Spleen (tissue), 11 donors: ENCODE measurements around the gene ADGRD1. TPM values are rescaled to one million over a fixed set of nuclear protein-coding genes. Genes with fewer than 3 reads are reported as not detected.

Source experiments
- DNase-seq: peaks from one replicate; pipeline ENCODE4 v3.0.0-alpha.2; 2020
- H3K27ac ChIP-seq, 8 donors: fragments of 200-600 bp; sonication (generic) in 7 of 8; 1 replicate in 4 of 8; 2 replicates in 4 of 8; pipeline versions ENCODE4 v1.5.0 to v1.8.0; 2016 to 2021; ENCODE audit warnings: inconsistent platforms in 4 of 8, mild to moderate bottlenecking in 4 of 8, moderate library complexity in 1 of 8
- H3K27me3 ChIP-seq, 7 donors: fragments of 200-600 bp; sonication (generic) in 6 of 7; replicated peaks in 1 of 7; 1 replicate in 4 of 7; 2 replicates in 3 of 7; pipeline versions ENCODE4 v1.5.0 to v1.8.0; 2016 to 2021; ENCODE audit warnings: inconsistent platforms in 3 of 7, mild to moderate bottlenecking in 1 of 7
- H3K36me3 ChIP-seq, 6 donors: fragments of 200-600 bp; sonication (generic) in 5 of 6; 1 replicate in 4 of 6; 2 replicates in 2 of 6; pipeline versions ENCODE4 v1.5.0 to v1.8.0; 2016 to 2021; ENCODE audit warnings: inconsistent platforms in 2 of 6
- H3K4me1 ChIP-seq, 6 donors: fragments of 200-600 bp; sonication (generic) in 5 of 6; 1 replicate in 3 of 6; 2 replicates in 3 of 6; pipeline versions ENCODE4 v1.5.0 to v1.8.0; 2016 to 2021; ENCODE audit warnings: inconsistent platforms in 3 of 6
- H3K4me3 ChIP-seq, 8 donors: fragments of 200-600 bp; sonication (generic) in 7 of 8; 1 replicate in 4 of 8; 2 replicates in 4 of 8; pipeline versions ENCODE4 v1.5.0 to v1.8.0; 2016 to 2021; ENCODE audit warnings: inconsistent platforms in 4 of 8, mild to moderate bottlenecking in 4 of 8, moderate library complexity in 2 of 8
- H3K9me3 ChIP-seq, 8 donors: fragments of 200-600 bp; sonication (generic) in 7 of 8; 1 replicate in 4 of 8; 2 replicates in 4 of 8; pipeline versions ENCODE4 v1.5.0 to v1.8.0; 2016 to 2021; ENCODE audit warnings: inconsistent platforms in 4 of 8
- POLR2A ChIP-seq, 3 donors: fragments of 450-650 bp; IDR thresholded peaks; one replicate each; pipeline ENCODE4 v1.5.1; 2017; ENCODE audit warnings: antibody characterized with exemption in 3 of 3, mild to moderate bottlenecking in 1 of 3
- POLR2AphosphoS5 ChIP-seq, 3 donors: sonication (generic); formaldehyde crosslinking; IDR thresholded peaks; one replicate each; pipeline ENCODE4 v1.5.1; 2017; ENCODE audit warnings: antibody characterized with exemption in 3 of 3
- WGBS, 5 donors: extraction: QIAGEN DNeasy Blood & Tissue Kit in 3 of 5; methylation state at CpG; one replicate each; pipeline versions ENCODE4 v1.1.5 to v1.1.7; 2013 to 2018; 5-methylcytosine and 5-hydroxymethylcytosine counted together
- intact Hi-C: fragments of 100-400 bp; cut with DNase I; formaldehyde crosslinking; loops from one replicate; pipeline ENCODE4 v1.15.0; 2023; ENCODE audit warnings: low total_unique reads
- polyA plus RNA-seq, 3 donors: library from polyadenylated mRNA; stranded (reverse); fragments of 200-250 nt; gene quantifications; one replicate each; pipeline ENCODE4 v1.2.1, GENCODE V29; 2013
- total RNA-seq, 7 donors: library from RNA; depleted of rRNA in 3 of 7; stranded (reverse); fragments of >200 nt in 3 of 7; fragmentation: NEBNext Ultra II Directional in 4 of 7; extraction: Animal tissue kit (Norgen Biotek cat#: 25700) in 4 of 7; gene quantifications; one replicate each; pipeline versions ENCODE4 v1.1.0 to v1.2.1, GENCODE V29; 2016 to 2021
- TF ChIP-seq, protein P1 (sequence below), 11 experiments: fragments of 200-600 bp in 7 of 11; fragments of 450-650 bp in 4 of 11; sonication (generic) in 4 of 11; IDR thresholded peaks in 8 of 11; conservative IDR thresholded peaks in 3 of 11; 1 replicate in 7 of 11; 2 replicates in 4 of 11; pipeline versions ENCODE4 v1.4.0 to v1.8.0; 2016 to 2021; ENCODE audit warnings: antibody characterized with exemption in 11 of 11, inconsistent platforms in 4 of 11, mild to moderate bottlenecking in 1 of 11
- donor health status: healthy with polysubstance abuse.
- donor health status: DM: no; HTN: no; CAD: no; lungs with moderate emphysema.
- donor health status: DM: no; HTN: no; CAD: no.
- donor health status: Bipolar disorder and iron deficiency.
- donor health status: healthy.
- donor health status: DM: no; HTN: no; CAD: no.
- donor health status: DM: yes; HTN: yes; CAD: no.

Gene ADGRD1
- total and polyA plus RNA-seq, 10 donors = 0.89 to 9.7 (median 4.8) TPM

DNA sequence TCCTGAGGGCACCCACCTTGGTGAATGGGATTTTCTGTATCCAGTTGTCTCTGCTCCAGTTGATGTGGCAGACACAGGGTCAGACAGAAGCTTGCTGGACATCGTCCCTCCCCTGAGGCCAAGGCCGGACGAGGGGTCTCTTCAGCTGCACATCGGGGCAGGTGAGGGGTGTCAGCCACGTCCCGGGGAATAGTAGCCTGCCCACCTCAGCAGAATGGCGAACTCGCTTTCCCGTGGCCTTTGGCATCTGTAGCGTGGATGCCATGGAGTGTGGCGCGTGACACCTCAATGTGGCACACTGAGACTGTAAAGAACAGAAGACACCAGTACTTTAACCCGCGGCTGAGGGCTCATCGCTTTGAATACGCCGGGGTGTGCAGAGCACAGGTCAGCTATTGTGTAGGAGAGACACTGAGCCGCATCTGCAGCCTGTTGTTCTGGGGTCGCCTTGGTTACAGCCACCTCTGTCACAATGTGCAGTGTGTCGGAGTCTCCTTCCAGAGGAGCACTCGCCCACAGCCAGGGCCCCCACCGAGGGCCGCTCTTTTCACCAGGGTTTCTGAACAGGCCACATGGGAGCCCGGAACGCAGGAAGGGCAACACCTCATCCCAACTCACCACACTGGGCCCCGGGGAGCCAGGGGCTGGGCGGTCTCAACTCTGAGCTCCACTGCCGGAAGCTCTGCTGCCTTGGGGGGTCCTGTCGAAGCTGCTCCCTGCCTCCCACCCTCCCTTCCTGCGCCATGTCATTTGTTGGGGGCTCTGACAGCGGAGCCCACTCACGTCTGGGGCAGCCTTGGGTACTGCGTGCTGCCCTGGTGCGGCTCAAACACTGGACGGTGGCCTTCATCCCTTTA, 77.0 kb downstream of the ADGRD1 start:
- Histone ChIP-seq H3K4me3 (no peak overlapping the region), H3K27me3 (peaks cover 0 to 30% (median 0%) of the 10 kb centered on the region in 7 donors), H3K27ac (no peak overlapping the region), H3K4me1 (peaks cover 0 to 4% (median 0%) of the 10 kb centered on the region in 6 donors), H3K36me3 (no peaks in the 10 kb centered on the region), H3K9me3 (no peaks in the 10 kb centered on the region)
- DNase-seq = no peak
- WGBS, 5 donors = 84 to 94% (median 92%) methylated on average over 29 to 35 of the region's 35 CpGs
- no peak for TF ChIP-seq POLR2AphosphoS5 (IDR thresholded peaks at IDR 0.05)
- TF ChIP-seq POLR2A (IDR thresholded peaks at IDR 0.05) = no peak
- TF ChIP-seq, protein P1, sequence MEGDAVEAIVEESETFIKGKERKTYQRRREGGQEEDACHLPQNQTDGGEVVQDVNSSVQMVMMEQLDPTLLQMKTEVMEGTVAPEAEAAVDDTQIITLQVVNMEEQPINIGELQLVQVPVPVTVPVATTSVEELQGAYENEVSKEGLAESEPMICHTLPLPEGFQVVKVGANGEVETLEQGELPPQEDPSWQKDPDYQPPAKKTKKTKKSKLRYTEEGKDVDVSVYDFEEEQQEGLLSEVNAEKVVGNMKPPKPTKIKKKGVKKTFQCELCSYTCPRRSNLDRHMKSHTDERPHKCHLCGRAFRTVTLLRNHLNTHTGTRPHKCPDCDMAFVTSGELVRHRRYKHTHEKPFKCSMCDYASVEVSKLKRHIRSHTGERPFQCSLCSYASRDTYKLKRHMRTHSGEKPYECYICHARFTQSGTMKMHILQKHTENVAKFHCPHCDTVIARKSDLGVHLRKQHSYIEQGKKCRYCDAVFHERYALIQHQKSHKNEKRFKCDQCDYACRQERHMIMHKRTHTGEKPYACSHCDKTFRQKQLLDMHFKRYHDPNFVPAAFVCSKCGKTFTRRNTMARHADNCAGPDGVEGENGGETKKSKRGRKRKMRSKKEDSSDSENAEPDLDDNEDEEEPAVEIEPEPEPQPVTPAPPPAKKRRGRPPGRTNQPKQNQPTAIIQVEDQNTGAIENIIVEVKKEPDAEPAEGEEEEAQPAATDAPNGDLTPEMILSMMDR (IDR thresholded peaks at IDR 0.05 in 8 of 11, conservative IDR thresholded peaks at IDR 0.05 in 3 of 11) = no peak
- intact Hi-C loops = no loop called here

GRCh38 chr12:131032082-131032750, 78.5 kb downstream of the ADGRD1 start:
- TF ChIP-seq, protein P1 (IDR thresholded peaks at IDR 0.05 in 8 of 11, conservative IDR thresholded peaks at IDR 0.05 in 3 of 11) = no peak
- no peak for TF ChIP-seq POLR2A (IDR thresholded peaks at IDR 0.05)
- TF ChIP-seq POLR2AphosphoS5 (IDR thresholded peaks at IDR 0.05) = no peak
- Histone ChIP-seq H3K4me3 (no peak overlapping the region), H3K9me3 (no peaks in the 10 kb centered on the region), H3K36me3 (no peaks in the 10 kb centered on the region), H3K4me1 (peaks cover 0 to 4% (median 0%) of the 10 kb centered on the region in 6 donors), H3K27me3 (peaks cover 0 to 30% (median 0%) of the 10 kb centered on the region in 7 donors), H3K27ac (no peak overlapping the region)
- DNase-seq = no peak
- WGBS, 5 donors = 70 to 78% (median 77%) methylated on average over 26 to 28 of the region's 28 CpGs
- intact Hi-C loops = no loop called here

DNA sequence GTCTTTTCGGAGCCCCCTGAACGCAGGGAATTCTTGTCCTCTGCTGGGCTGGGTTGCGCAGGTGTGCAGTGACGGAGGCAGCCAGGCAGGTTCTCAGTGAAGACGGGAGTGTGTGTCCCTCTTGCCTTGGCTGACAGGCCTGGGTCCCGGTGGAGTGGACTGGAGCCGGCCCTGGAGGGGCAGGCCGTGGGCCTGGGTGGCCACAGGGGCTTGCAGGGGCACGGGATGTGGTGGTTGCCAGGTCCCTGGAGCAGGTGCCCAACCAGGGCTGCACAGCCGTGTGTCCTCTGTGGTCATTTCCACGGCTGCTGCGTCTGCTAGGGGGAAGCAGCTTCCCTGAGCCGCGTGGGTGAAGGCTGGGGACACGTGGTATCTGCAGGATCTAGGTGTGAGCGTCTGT, 79.8 kb downstream of the ADGRD1 start:
- Histone ChIP-seq H3K4me1 (peaks cover 0 to 4% (median 0%) of the 10 kb centered on the region in 6 donors), H3K27ac (no peak overlapping the region), H3K9me3 (no peaks in the 10 kb centered on the region), H3K4me3 (no peak overlapping the region), H3K36me3 (no peaks in the 10 kb centered on the region), H3K27me3 (peaks cover 0 to 30% (median 0%) of the 10 kb centered on the region in 7 donors)
- no peak for DNase-seq
- intact Hi-C loops = no loop called here
- TF ChIP-seq, protein P1 (IDR thresholded peaks at IDR 0.05 in 8 of 11, conservative IDR thresholded peaks at IDR 0.05 in 3 of 11) = no peak
- WGBS, 5 donors = 81 to 88% (median 83%) methylated on average over 5 to 16 of the region's 16 CpGs
